Adipose tissue (tissue), 3 donors: ENCODE results near the gene KCTD1. TPM values are rescaled to one million over a fixed set of nuclear protein-coding genes. Genes with fewer than 3 reads are reported as not detected.

ENCODE experiments used
- H3K27ac ChIP-seq: one replicate; pipeline ENCODE4 v1.5.1; 2013; ENCODE audit warnings: low read depth, low read length
- WGBS, 3 donors: extraction: QIAGEN DNeasy Blood & Tissue Kit; methylation state at CpG; one replicate each; pipeline ENCODE4 v1.1.7; 2013; 5-methylcytosine and 5-hydroxymethylcytosine counted together
- polyA plus RNA-seq, 3 donors: library from polyadenylated mRNA; stranded (reverse); fragments of 200-250 nt; gene quantifications; one replicate each; pipeline ENCODE4 v1.2.3, GENCODE V29; 2013
- donor health status: healthy with polysubstance abuse.
- donor health status: Bipolar disorder and iron deficiency.
- donor health status: healthy.

The KCTD1 gene
- polyA plus RNA-seq, 3 donors = 4.4 to 12.4 (median 6.5) TPM

DNA sequence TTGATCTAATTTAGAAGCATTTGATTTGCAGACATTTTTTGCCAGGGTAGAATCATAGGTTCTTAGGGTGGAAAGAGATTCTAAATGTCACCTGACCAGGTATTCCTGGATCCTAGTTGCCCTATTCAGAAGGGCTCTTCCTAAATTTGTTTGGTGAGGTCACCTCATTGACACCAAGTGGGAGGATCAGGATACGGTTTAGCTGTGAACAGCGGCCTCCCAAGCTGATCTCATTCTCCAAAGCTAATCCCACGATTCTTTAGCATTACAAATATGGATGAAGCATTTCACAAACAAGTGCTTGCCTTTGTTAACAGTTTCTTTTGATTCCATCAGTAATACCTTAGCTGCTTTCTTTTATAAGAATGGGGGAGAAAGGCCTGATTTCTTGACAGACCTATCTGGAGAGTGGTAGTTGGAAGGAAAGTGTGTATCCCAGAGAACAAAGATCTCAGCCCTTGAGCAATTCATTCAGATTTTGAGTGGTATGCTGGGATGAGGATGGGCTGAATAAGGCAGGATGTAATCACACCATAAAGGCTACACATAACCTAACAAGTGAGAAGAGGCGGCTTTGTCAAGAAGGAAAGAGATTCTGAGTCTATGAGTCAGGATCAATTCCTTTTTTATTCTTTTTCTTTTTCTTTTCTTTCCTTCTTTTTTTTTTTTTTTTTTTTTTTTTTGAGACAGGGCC, 16.6 kb downstream of the KCTD1 start:
- 66 to 81% (median 81%) methylated on average over 4 of the region's 4 CpGs for WGBS, 3 donors
- no peak overlapping the region for H3K27ac ChIP-seq

GRCh38 chr18:26526966-26527234, 21.5 kb downstream of the KCTD1 start:
- WGBS, 3 donors = 57 to 82% (median 81%) methylated on average over 2 of the region's 2 CpGs
- no peak overlapping the region for H3K27ac ChIP-seq

GRCh38 chr18:26526128-26526965, 22.0 kb downstream of the KCTD1 start:
- no peak overlapping the region for H3K27ac ChIP-seq
- WGBS, 3 donors = 83 to 88% (median 84%) methylated on average over 12 of the region's 12 CpGs

GRCh38 chr18:26524504-26525351, 23.6 kb downstream of the KCTD1 start:
- WGBS, 3 donors = 60 to 87% (median 61%) methylated on average over 4 of the region's 4 CpGs

GRCh38 chr18:26524002-26524401, 24.4 kb downstream of the KCTD1 start:
- no peak overlapping the region for H3K27ac ChIP-seq
- WGBS, 3 donors = 96 to 100% (median 98%) methylated on average over 2 of the region's 2 CpGs

More at GRCh38 chr18:26524504-26525351, 23.6 kb downstream of the KCTD1 start:
- H3K27ac ChIP-seq = no peak overlapping the region

GRCh38 chr18:26521617-26522016, 26.7 kb downstream of the KCTD1 start:
- WGBS, 3 donors = 55 to 82% (median 66%) methylated on average over 4 of the region's 4 CpGs
- H3K27ac ChIP-seq = no peak overlapping the region

DNA sequence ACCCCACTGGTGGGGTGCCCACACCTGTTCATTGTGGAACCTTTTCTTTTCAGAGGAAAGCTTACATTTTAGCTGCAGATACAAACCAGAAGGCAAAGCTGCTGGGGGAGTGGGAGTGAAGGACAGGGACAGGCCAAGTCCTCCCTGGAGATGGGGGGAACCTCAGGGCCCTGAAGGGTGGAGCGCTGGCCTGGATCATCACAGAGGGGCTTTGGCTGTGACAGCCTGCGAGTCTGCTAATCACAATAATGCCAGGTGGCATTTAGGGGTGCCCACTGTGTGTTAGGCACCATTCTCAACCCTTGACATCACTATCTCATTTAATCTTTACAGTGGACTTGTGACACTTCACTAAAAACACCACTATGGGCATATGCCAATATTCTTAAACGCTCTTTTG, 27.4 kb downstream of the KCTD1 start:
- 88 to 95% (median 88%) methylated on average over 3 of the region's 3 CpGs for WGBS, 3 donors
- H3K27ac ChIP-seq = no peak overlapping the region

DNA sequence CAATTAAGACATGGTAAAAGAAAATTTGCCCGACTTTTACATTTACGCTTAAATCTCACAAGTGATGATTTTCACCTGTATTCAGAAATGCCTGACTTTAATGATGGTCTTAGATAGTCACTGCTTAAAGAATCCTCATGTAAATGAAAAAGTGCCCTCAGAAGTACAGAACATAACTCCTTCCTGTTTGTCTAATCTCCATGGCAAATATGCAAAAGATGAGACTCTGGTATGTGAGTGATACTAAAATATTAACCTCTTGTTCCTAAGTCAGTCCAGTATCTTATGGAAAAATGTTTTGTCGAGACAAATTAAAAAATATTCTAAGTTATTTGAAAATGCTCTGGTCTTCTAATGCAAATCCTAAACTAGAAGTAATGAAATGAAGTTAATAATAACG, 29.2 kb downstream of the KCTD1 start:
- 92 to 96% (median 95%) methylated on average over 4 of the region's 4 CpGs for WGBS, 3 donors
- H3K27ac ChIP-seq = no peak overlapping the region

DNA sequence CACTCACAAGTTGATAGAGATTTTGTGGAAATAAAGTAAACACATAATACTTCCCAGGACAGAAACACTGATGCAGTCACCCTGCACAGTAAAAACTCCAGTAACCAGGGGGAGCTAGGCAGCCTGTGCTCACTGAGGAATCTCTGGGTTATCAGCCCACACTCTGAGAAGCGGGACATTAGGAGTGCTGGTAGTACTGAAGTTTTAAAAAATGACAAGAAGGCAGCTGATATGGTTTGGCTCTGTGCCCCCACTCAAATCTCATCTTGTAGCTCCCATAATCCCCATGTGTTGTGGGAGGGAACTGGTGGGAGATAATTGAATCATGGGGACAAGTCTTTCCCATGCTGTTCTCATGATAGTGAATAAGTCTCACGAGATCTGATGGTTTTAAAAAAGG, 31.4 kb downstream of the KCTD1 start:
- no peak overlapping the region for H3K27ac ChIP-seq
- WGBS, 3 donors = 70 to 91% (median 82%) methylated on average over 2 of the region's 2 CpGs

DNA sequence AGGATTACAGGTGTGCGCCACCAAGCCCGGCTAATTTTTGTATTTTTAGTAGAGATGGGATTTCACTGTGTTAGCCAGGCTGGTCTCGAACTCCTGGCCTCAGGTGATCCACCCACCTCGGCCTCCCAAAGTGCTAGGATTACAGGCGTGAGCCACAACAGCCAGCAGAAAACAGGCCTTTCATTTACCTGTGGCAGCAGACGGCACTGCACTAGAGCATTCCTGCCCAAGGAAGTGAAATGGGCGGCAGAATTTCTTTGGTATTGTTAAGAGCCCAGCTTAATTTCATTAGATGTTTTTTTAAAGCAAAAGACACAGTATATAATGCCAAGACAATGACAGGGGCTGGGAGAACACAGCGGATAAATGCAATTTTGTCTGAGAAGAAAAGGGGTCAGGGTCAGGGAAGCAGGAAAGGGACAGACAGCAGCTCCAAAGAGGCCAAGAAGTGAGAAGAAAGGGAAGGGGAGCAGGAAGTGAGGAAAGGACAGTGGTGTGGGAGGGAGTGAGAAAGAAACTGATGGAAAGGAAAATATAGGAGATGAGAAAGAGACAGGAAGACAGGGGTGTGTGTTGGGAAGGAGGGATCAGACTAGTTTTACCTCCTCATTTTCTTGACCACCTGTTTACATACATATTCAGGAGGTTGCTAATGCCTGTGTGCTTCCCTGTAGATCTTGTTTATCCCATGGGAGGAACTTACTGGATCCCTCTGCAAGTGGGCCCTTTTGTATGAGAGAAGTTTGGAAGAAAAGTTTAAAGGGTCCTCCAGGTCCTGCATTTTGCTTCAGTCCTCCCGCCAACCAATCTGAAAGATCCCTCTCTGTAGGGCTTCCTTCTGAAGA, 32.5 kb downstream of the KCTD1 start:
- 87 to 91% (median 88%) methylated on average over 9 of the region's 9 CpGs for WGBS, 3 donors
- no peak overlapping the region for H3K27ac ChIP-seq

DNA sequence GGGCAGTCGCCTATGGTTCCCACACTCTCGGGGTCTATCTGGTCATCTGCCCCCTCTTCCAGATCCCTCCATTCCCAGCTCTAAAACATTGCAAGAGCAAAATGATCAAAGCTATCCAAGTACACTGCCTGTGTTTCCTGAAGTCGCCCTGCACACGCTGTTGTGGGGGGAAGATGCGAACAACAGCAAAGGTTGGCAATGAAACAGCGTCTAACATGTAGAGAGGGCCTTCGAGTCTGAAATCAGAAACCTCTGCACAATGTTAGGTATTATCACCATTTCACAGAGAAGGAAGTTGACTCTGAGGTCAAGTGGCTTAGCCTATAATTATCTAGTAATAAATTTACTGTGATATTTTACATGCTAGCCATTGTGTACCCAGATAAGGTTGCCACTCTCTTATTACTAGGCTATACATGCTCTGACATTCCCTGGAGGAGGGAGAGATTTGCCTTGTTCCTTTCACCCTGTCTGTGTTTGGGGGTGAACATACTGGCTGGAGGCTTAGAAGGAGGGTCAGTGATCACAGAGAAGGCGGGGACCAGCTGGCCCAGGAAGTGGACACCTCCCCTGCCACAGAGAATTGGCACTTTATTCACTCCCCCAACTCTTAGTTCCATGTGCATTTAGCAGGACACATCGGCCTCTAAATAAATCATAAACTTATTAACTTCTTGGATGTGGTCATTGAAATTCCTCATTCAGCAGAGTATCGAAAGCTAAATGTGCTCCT, 36.8 kb downstream of the KCTD1 start:
- WGBS, 3 donors = 59 to 64% (median 63%) methylated on average over 10 of the region's 10 CpGs
- H3K27ac ChIP-seq = no peak overlapping the region

DNA sequence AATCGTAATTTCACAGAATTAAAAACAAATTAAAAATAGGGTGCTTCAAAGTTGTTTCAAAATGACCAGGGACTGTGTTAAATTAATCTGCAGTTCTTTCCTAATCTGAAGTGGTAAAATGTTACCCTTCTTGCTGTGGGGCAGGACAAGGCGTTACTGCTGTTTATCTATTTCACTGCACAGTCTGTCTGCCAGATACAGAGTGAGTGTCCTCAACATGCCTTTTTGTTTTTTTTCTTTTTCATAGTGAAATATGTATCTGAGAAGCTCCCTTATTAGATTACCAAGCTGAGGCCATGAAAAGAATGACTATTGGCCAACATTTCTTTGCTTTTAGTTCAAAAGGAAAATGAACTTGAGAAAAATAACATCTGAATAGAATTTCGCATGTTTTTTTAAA, 38.0 kb downstream of the KCTD1 start:
- H3K27ac ChIP-seq = no peak overlapping the region
- WGBS, 3 donors = 53 to 67% (median 62%) methylated on average over 3 of the region's 3 CpGs

DNA sequence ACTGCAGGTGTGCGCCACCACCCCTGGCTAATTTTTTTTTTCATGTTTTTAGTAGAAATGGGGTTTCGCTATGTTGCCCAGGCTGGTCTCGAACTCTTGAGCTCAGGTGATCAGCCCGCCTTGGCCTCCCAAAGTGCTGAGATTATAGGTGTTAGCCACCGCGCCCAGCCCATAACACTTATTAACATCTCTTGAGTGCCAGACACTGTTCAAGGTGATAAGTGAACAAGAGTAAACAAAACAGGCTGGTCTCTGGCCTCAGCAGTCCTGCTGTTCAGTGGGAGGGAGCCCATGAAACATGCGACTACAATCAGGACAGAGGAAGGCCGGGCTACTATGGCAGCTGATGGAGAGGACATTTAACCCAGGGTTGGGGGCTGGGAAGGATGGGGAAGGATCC, 42.3 kb downstream of the KCTD1 start:
- 67 to 100% (median 96%) methylated on average over 8 of the region's 8 CpGs for WGBS, 3 donors
- no peak overlapping the region for H3K27ac ChIP-seq

GRCh38 chr18:26504831-26505230, 43.5 kb downstream of the KCTD1 start:
- 24 to 71% (median 58%) methylated on average over 3 of the region's 3 CpGs for WGBS, 3 donors
- no peak overlapping the region for H3K27ac ChIP-seq

- no peak overlapping the region for H3K27ac ChIP-seq
- 58 to 66% (median 63%) methylated on average over 7 of the region's 7 CpGs for WGBS, 3 donors
Measured at GRCh38 chr18:26503382-26503781, 45.0 kb downstream of the KCTD1 start.

DNA sequence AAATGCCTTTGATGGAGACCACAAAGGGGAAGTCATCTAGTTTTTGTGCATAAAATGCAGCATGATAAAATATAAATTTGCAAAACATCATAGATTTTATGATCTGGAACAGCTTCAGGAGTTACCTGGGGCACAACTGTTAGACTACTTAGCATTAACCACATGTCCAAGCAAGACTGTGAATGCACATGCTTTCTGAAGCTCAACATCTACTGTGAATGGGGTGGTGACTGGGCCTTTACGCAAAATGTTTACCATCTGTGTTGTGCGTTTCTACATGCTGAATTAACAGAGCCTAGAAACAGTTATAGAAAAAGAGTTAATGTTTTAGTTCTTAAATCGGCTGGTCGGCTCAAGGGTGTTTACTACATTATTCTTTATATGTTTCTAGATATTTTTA, 45.5 kb downstream of the KCTD1 start:
- WGBS, 3 donors = 85 to 93% (median 88%) methylated on average over 4 of the region's 4 CpGs

DNA sequence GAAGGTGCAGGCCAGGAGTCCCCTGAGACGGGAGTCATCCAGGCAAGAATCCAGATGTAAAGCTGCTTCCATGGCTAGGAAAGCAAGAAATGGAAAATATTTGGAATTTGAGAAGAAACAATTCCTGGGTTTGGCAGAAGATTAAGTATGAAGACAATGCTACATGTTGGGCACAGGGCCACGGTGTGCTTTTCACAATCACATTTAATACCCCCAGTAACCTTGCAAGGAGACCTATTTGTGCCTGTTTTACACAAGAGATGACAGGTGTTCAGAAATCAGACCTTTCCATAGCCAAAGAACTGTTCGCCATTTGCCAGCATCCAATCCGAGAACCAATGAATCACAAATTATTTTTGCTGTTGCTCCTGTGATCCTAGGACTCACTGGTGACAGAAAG, 50.5 kb downstream of the KCTD1 start:
- H3K27ac ChIP-seq = no peak overlapping the region
- WGBS, 3 donors = 90 to 97% (median 91%) methylated on average over 4 of the region's 4 CpGs

More for the DNA sequence above, 45.5 kb downstream of the KCTD1 start:
- H3K27ac ChIP-seq = no peak overlapping the region

DNA sequence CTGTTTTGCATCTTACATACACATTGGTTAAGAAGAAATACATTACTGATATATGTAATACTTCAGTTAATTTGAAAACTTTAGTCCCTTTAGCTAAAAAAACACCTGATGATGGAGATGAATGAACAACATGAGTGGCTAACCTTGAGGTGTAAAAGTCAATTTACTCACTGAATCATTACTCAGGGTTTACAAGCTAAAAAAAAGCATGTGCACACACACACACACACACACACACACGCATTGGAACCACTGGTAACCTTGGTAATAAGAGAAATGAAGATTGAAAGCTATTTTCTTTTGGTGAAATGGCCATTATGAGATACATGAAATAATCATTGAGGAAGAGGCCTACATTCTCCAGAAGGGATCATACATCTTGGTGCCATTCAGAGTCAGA, 51.8 kb downstream of the KCTD1 start:
- WGBS, 3 donors = 90 to 95% (median 94%) methylated on average over 1 of the region's 1 CpG
- no peak overlapping the region for H3K27ac ChIP-seq
